NT2/D1 (cell line): ENCODE measurements around the gene CAGE1.

Experiments used
- SUZ12 ChIP-seq: IDR thresholded peaks from 2 replicates; pipeline ENCODE4 v1.6.1; 2011; ENCODE audit not compliant: insufficient read length, insufficient read depth; ENCODE audit errors: extremely low read depth
- YY1 ChIP-seq: IDR thresholded peaks from 2 replicates; pipeline ENCODE4 v1.6.1; 2011; ENCODE audit not compliant: insufficient read length, insufficient read depth

DNA sequence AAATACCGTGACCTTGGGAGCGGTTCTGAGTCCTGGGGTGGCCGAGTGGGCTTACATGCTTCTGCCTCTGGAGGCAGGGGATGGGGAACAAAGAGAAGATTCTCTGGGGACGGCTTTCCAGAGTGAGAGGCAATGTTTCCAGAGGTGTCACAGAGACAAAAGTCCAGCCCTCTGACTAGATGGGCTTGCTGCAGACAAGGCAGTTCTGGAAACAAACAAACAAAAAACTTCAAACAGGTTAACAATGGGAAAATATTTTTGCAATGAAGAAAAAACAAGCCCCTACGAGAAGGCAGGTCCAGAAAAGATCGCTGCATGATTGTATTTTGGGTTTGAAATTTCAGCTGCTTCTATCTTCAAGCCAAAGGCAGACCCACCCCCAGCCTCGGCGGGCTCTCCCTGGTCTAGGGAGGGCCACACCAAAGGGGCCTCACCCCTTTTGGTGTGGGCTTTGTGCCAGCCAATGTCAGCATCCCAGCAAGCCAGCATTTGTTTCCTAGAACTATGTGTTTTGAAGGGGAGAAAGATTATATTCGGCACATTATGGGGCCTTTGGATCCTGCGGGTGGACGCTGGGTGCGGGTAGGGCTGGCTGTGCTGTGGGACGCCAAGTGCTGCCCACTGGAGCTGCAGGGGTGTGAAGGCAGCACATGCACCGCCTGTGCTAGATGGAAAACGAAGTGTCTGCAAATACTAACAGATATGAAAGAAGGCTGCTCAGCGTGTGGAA lies 43.0 kb upstream of the CAGE1 start:
- no peak for TF ChIP-seq YY1
- no peak for TF ChIP-seq SUZ12
